ENCODE measurements around the gene CD109.

Gene CD109

DNA sequence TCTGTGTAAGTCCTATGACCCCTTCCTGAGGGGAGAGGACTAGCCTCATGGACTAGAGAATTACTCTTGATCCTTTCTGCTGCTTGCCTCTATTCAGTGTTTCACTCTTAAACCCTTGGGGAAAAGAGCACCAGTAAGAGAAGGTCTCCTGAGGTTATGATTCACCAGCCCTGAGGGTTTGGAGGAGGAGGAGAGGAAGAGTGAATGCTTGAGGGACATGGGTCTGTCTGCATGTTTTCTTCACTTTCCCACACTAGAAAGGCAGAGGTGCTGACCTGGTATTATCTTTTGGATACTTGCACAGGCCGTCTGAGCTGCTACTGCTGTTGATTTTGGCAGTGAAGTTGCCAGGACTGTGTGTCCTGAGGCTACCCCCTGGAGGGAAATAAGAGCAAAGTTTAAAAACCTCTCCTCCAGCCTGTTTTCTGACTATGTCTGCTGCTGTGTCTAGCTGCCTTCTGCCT, 78.3 kb downstream of the CD109 start:
- Mint-ChIP-seq H3K4me3 (no peak overlapping the region), H3K36me3 (ENCODE audit: low read depth) (no peaks in the 10 kb centered on the region), H3K4me1 (no peaks in the 10 kb centered on the region), H3K27ac (peak overlapping the region; percentile 30 to 61 (median 45)), H3K27me3 (ENCODE audit: low read depth) (no peaks in the 10 kb centered on the region), H3K9me3 (peaks cover 15% of the 10 kb centered on the region)
- no peak for TF ChIP-seq CTCF (IDR thresholded peaks at IDR 0.05; ENCODE audit: unreplicated experiment in 3 of 3)

GRCh38 chr6:73779943-73780342, 83.9 kb downstream of the CD109 start:
- H3K9me3 Mint-ChIP-seq = peaks cover 10% of the 10 kb centered on the region
- H3K27me3 Mint-ChIP-seq (ENCODE audit: low read depth) = no peaks in the 10 kb centered on the region
- TF ChIP-seq CTCF (IDR thresholded peaks at IDR 0.05; ENCODE audit: unreplicated experiment in 3 of 3) = no peak
- H3K36me3 Mint-ChIP-seq (ENCODE audit: low read depth) = no peaks in the 10 kb centered on the region
- H3K4me3 Mint-ChIP-seq = no peak overlapping the region
- H3K4me1 Mint-ChIP-seq = no peaks in the 10 kb centered on the region
- no peak overlapping the region for H3K27ac Mint-ChIP-seq

- no peak for TF ChIP-seq CTCF (IDR thresholded peaks at IDR 0.05; ENCODE audit: unreplicated experiment in 3 of 3)
- Mint-ChIP-seq H3K36me3 (ENCODE audit: low read depth) (no peaks in the 10 kb centered on the region), H3K4me1 (no peaks in the 10 kb centered on the region), H3K27me3 (ENCODE audit: low read depth) (no peaks in the 10 kb centered on the region), H3K27ac (no peak overlapping the region), H3K9me3 (peaks cover 1% of the 10 kb centered on the region), H3K4me3 (no peak overlapping the region)
Measured at GRCh38 chr6:73782911-73783310, 86.9 kb downstream of the CD109 start.

GRCh38 chr6:73784726-73785505, 88.9 kb downstream of the CD109 start:
- Mint-ChIP-seq H3K27ac (no peak overlapping the region), H3K36me3 (ENCODE audit: low read depth) (no peaks in the 10 kb centered on the region), H3K4me1 (no peaks in the 10 kb centered on the region), H3K27me3 (ENCODE audit: low read depth) (no peaks in the 10 kb centered on the region), H3K9me3 (no peaks in the 10 kb centered on the region), H3K4me3 (no peak overlapping the region)
- TF ChIP-seq CTCF (IDR thresholded peaks at IDR 0.05; ENCODE audit: unreplicated experiment in 3 of 3) = no peak

- H3K4me3 Mint-ChIP-seq = no peak overlapping the region
- no peaks in the 10 kb centered on the region for H3K36me3 Mint-ChIP-seq (ENCODE audit: low read depth)
- H3K27me3 Mint-ChIP-seq (ENCODE audit: low read depth) = no peaks in the 10 kb centered on the region
- H3K27ac Mint-ChIP-seq = no peak overlapping the region
- H3K4me1 Mint-ChIP-seq = no peaks in the 10 kb centered on the region
- no peak for TF ChIP-seq CTCF (IDR thresholded peaks at IDR 0.05; ENCODE audit: unreplicated experiment in 3 of 3)
- H3K9me3 Mint-ChIP-seq = no peaks in the 10 kb centered on the region
Measured at GRCh38 chr6:73790574-73790973, 94.6 kb downstream of the CD109 start.

- Mint-ChIP-seq H3K4me1 (no peaks in the 10 kb centered on the region), H3K27ac (no peak overlapping the region), H3K27me3 (ENCODE audit: low read depth) (no peaks in the 10 kb centered on the region), H3K9me3 (no peaks in the 10 kb centered on the region), H3K4me3 (no peak overlapping the region), H3K36me3 (ENCODE audit: low read depth) (no peaks in the 10 kb centered on the region)
- no peak for TF ChIP-seq CTCF (IDR thresholded peaks at IDR 0.05; ENCODE audit: unreplicated experiment in 3 of 3)
Measured at GRCh38 chr6:73791336-73791735, 95.3 kb downstream of the CD109 start.

Data from nephron (organoid).